Gastrocnemius medialis (tissue), 4 donors: Measurements from ENCODE around the gene TCERG1L. TPM values are rescaled to one million over a fixed set of nuclear protein-coding genes. Genes with fewer than 3 reads are reported as not detected.

Experiments
- ATAC-seq, 2 donors: fragments of 150-250 bp; one replicate each; pipeline ENCODE4 v1.9.1; 2016
- DNase-seq, 2 donors: peaks; one replicate each; pipeline ENCODE4 v3.0.0-alpha.2; 2019
- H3K27ac ChIP-seq, 4 donors: fragments of 200-600 bp; sonication (generic); 1 replicate in 1 of 4; 2 replicates in 3 of 4; pipeline ENCODE4 v1.5.1; 2016 to 2018; ENCODE audit warnings: mild to moderate bottlenecking in 2 of 4, moderate library complexity in 1 of 4
- H3K27me3 ChIP-seq, 3 donors: fragments of 200-600 bp; sonication (generic) in 2 of 3; 1 replicate in 1 of 3; 2 replicates in 2 of 3; pipeline versions ENCODE4 v1.5.1 to v1.6.0; 2016 to 2019; ENCODE audit warnings: mild to moderate bottlenecking in 1 of 3, moderate library complexity in 1 of 3
- H3K36me3 ChIP-seq, 2 donors: fragments of 200-600 bp; sonication (generic) in 1 of 2; one replicate each; pipeline ENCODE4 v1.5.1; 2017 to 2018
- H3K4me1 ChIP-seq, 2 donors: fragments of 200-600 bp; sonication (generic) in 1 of 2; one replicate each; pipeline ENCODE4 v1.5.1; 2016 to 2017; ENCODE audit warnings: mild to moderate bottlenecking in 2 of 2
- H3K4me3 ChIP-seq, 4 donors: fragments of 200-600 bp; sonication (generic) in 3 of 4; 1 replicate in 1 of 4; 2 replicates in 3 of 4; pipeline ENCODE4 v1.5.1; 2016 to 2019; ENCODE audit warnings: mild to moderate bottlenecking in 2 of 4
- H3K9me3 ChIP-seq, 3 donors: fragments of 200-600 bp; sonication (generic) in 2 of 3; 1 replicate in 1 of 3; 2 replicates in 2 of 3; pipeline ENCODE4 v1.5.1; 2016 to 2019
- POLR2A ChIP-seq, 2 donors: fragments of 450-650 bp; IDR thresholded peaks; one replicate each; pipeline ENCODE4 v1.6.1; 2017; ENCODE audit warnings: antibody characterized with exemption in 2 of 2, mild to moderate bottlenecking in 2 of 2, moderate library complexity in 2 of 2
- in situ Hi-C, 4 donors: fragments of 200-750 bp; cut with MboI; loops; one replicate each; pipeline versions ENCODE4 v1.15.0 to v1.8.0; 2017; ENCODE audit warnings: low sequenced_read_pairs in 4 of 4
- intact Hi-C: fragments of 100-400 bp; cut with DNase I; formaldehyde crosslinking; loops from one replicate; pipeline ENCODE4 v1.15.1; 2023; ENCODE audit warnings: low total_unique reads
- total RNA-seq, 4 donors: library from RNA; depleted of rRNA; stranded (reverse); fragments of >200 nt; gene quantifications; one replicate each; pipeline versions ENCODE4 v1.1.0 to v1.2.3, GENCODE V29; 2016
- TF ChIP-seq, protein P1 (sequence below), 5 experiments: fragments of 450-650 bp in 3 of 5; fragments of 200-600 bp in 2 of 5; sonication (generic) in 2 of 5; IDR thresholded peaks in 4 of 5; conservative IDR thresholded peaks in 1 of 5; 1 replicate in 4 of 5; 2 replicates in 1 of 5; pipeline ENCODE4 v1.5.1; 2016 to 2019; ENCODE audit warnings: antibody characterized with exemption in 5 of 5, mild to moderate bottlenecking in 3 of 5, moderate library complexity in 3 of 5

TCERG1L gene
- total RNA-seq, 4 donors from 2014 or later: not detected

- Histone ChIP-seq H3K4me3 (no peak overlapping the region), H3K9me3 (no peaks in the 10 kb centered on the region), H3K36me3 (no peaks in the 10 kb centered on the region), H3K27ac (no peak overlapping the region), H3K27me3 (no peaks in the 10 kb centered on the region), H3K4me1 (no peaks in the 10 kb centered on the region)
- DNase-seq: no peak
- intact Hi-C loops (no loop called here), in situ Hi-C loops (no loop called here)
- no peak for ATAC-seq
- TF ChIP-seq POLR2A (IDR thresholded peaks at IDR 0.05): no peak
- TF ChIP-seq, protein P1, sequence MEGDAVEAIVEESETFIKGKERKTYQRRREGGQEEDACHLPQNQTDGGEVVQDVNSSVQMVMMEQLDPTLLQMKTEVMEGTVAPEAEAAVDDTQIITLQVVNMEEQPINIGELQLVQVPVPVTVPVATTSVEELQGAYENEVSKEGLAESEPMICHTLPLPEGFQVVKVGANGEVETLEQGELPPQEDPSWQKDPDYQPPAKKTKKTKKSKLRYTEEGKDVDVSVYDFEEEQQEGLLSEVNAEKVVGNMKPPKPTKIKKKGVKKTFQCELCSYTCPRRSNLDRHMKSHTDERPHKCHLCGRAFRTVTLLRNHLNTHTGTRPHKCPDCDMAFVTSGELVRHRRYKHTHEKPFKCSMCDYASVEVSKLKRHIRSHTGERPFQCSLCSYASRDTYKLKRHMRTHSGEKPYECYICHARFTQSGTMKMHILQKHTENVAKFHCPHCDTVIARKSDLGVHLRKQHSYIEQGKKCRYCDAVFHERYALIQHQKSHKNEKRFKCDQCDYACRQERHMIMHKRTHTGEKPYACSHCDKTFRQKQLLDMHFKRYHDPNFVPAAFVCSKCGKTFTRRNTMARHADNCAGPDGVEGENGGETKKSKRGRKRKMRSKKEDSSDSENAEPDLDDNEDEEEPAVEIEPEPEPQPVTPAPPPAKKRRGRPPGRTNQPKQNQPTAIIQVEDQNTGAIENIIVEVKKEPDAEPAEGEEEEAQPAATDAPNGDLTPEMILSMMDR (IDR thresholded peaks at IDR 0.05 in 4 of 5, conservative IDR thresholded peaks at IDR 0.05 in 1 of 5): no peak
Observed at GRCh38 chr10:131205556-131205955, 106.0 kb downstream of the TCERG1L start.

GRCh38 chr10:131204406-131205152, 106.9 kb downstream of the TCERG1L start:
- intact Hi-C loops: no loop called here
- no peak for ATAC-seq
- no peaks in the 10 kb centered on the region for H3K36me3 ChIP-seq
- TF ChIP-seq POLR2A (IDR thresholded peaks at IDR 0.05): no peak
- TF ChIP-seq, protein P1 (IDR thresholded peaks at IDR 0.05 in 4 of 5, conservative IDR thresholded peaks at IDR 0.05 in 1 of 5): no peak
- no peak for DNase-seq
- in situ Hi-C loops: no loop called here
- no peaks in the 10 kb centered on the region for H3K9me3 ChIP-seq
- H3K27me3 ChIP-seq: no peaks in the 10 kb centered on the region
- H3K4me3 ChIP-seq: no peak overlapping the region
- H3K4me1 ChIP-seq: no peaks in the 10 kb centered on the region
- H3K27ac ChIP-seq: no peak overlapping the region

GRCh38 chr10:131203456-131204357, 107.8 kb downstream of the TCERG1L start:
- no peak for ATAC-seq
- DNase-seq: no peak
- Histone ChIP-seq H3K9me3 (no peaks in the 10 kb centered on the region), H3K27ac (no peak overlapping the region), H3K4me1 (no peaks in the 10 kb centered on the region), H3K4me3 (no peak overlapping the region), H3K36me3 (no peaks in the 10 kb centered on the region), H3K27me3 (no peaks in the 10 kb centered on the region)
- intact Hi-C loops: no loop called here
- in situ Hi-C loops: no loop called here
- TF ChIP-seq, protein P1 (IDR thresholded peaks at IDR 0.05 in 4 of 5, conservative IDR thresholded peaks at IDR 0.05 in 1 of 5): no peak
- no peak for TF ChIP-seq POLR2A (IDR thresholded peaks at IDR 0.05)

GRCh38 chr10:131202990-131203389, 108.5 kb downstream of the TCERG1L start:
- DNase-seq (no peak), ATAC-seq (no peak)
- no peaks in the 10 kb centered on the region for H3K27me3 ChIP-seq

More at GRCh38 chr10:131202990-131203389, 108.5 kb downstream of the TCERG1L start:
- intact Hi-C loops (no loop called here), in situ Hi-C loops (no loop called here)
- Histone ChIP-seq H3K27ac (no peak overlapping the region), H3K36me3 (no peaks in the 10 kb centered on the region), H3K4me1 (no peaks in the 10 kb centered on the region), H3K4me3 (no peak overlapping the region), H3K9me3 (no peaks in the 10 kb centered on the region)
- TF ChIP-seq, protein P1 (IDR thresholded peaks at IDR 0.05 in 4 of 5, conservative IDR thresholded peaks at IDR 0.05 in 1 of 5): no peak
- TF ChIP-seq POLR2A (IDR thresholded peaks at IDR 0.05): no peak
